GM10266 (cell line): ENCODE data around the gene CUTC.

ENCODE experiments used
- DNase-seq: peaks from one replicate; pipeline ENCODE4 v3.0.0; 2012; ENCODE audit errors: extremely low spot score
- TF ChIP-seq, protein P1 (sequence below): IDR thresholded peaks from 2 replicates; pipeline ENCODE4 v1.5.1; 2012; ENCODE audit warnings: mild to moderate bottlenecking, low read depth; ENCODE audit not compliant: control insufficient read depth, insufficient read depth; ENCODE audit errors: missing control alignments

CUTC gene

DNA sequence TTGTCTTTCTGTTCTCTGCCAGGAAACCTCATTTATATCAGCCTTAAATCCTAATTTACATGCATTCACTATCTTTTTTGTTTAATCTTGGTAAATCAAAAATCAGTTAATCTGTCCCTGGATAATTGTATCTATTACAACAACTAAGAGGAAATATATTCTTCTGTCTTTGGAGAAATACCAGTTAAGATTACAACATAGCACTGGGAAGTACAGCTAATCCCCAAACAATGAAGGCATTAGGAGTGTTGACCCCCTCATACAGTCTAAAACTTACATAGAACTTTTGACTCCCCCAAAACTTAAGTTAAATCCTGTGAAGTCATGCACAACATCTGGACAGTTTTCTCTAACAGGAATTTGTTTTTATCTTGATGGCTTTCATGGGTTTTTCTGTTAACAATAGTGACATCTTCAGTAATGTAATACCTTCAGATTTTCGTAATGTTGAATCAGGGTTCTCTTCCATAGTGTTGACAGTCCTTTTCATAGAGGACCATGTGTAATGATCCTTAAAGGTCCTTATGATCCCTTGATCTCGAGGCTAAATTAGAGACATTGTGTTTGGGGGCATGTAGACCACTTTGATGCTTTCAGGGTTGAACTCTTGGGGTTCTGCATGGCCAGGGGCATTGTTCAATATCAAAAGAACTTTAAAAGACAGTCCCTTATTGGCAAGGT, 26.3 kb downstream of the CUTC start:
- TF ChIP-seq, protein P1, sequence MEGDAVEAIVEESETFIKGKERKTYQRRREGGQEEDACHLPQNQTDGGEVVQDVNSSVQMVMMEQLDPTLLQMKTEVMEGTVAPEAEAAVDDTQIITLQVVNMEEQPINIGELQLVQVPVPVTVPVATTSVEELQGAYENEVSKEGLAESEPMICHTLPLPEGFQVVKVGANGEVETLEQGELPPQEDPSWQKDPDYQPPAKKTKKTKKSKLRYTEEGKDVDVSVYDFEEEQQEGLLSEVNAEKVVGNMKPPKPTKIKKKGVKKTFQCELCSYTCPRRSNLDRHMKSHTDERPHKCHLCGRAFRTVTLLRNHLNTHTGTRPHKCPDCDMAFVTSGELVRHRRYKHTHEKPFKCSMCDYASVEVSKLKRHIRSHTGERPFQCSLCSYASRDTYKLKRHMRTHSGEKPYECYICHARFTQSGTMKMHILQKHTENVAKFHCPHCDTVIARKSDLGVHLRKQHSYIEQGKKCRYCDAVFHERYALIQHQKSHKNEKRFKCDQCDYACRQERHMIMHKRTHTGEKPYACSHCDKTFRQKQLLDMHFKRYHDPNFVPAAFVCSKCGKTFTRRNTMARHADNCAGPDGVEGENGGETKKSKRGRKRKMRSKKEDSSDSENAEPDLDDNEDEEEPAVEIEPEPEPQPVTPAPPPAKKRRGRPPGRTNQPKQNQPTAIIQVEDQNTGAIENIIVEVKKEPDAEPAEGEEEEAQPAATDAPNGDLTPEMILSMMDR = no peak
- no peak for DNase-seq

DNA sequence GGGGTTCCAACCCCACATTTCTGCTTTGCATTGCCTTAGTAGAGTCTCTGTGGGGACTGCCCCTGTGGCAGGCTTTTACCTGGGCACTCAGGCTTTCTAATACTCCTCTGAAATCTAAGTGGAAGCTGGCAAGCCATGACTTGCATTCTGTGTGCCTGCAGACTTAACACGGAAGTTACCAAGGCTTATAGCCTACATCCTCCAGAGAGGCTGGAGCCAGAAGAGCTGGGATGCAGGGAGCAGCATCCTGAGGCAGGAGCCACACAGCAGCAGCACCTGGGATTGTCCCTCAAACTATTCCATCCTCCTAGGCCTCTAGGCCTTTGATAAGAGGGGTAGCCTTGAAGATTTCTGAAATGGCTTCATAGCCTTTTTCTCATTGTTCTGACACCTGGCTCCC, 28.3 kb downstream of the CUTC start:
- DNase-seq = no peak
- TF ChIP-seq, protein P1 = no peak

DNA sequence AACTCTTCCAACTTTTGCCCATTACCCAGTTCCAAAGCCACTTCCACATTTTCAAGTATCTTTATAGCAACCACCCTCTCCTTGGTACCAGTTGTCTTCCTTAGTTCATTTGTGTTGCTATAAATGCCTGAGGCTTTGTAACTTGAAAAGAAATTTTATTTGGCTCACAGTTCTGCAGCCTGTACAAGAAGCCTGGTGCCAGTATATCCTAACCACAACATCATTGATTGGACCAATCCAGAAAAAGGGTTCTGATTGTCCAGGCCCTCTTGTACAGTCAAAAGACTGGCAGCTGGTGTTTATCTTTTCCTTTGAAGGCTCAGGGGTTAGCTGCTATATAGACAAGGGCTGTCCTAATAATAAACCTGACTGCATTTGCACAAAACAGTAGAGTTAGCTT, 29.3 kb downstream of the CUTC start:
- no peak for DNase-seq
- TF ChIP-seq, protein P1 = no peak

DNA sequence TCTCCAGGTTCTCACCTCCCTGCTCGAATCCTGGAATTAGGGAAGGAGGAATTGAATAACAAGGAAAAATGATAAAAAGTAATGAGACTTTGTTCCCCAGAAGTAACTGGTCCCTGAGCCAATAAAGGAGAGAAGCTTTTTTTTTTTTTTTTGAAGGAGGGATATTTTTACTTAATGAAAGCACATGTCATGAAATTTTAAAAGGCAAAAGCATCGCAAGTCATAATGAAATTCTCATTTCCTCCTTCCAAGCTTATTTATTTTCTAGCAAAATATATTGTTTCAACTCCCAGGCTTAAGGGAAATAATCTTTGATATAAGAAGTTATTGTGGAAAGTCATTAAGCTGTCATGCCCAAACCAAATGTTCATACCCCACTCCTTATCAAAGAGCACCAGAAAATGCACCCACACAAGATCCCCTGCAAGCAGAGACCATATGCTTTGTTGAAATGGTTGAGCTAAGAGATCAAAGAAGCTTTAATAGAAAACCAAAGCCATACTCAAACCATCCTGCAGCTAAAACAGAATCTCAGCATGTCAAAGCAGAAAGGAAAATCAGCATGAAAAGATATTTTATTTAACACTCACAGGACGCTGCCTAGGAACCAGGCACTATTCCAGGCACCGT, 33.8 kb downstream of the CUTC start:
- TF ChIP-seq, protein P1 = no peak
- DNase-seq = peak; percentile 22

DNA sequence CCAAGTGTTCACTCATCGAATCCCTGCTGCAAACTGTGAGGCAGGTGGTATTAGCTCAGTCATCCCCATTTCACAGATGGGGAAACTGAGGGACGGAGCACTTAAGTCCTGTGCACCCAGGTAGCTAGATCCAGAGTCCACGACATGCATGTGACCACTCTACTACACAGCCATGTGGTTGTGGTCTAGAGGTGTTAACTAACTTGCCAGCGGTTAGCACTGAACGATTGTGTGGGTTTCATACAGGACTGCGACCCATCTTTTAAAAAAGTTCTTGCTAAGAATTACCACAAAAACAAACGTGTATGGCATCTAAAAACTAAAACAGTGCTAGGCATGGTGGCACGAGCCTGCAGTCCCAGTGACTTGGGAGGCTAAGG, 34.3 kb downstream of the CUTC start:
- peak; percentile 12 for DNase-seq
- TF ChIP-seq, protein P1 = no peak

DNA sequence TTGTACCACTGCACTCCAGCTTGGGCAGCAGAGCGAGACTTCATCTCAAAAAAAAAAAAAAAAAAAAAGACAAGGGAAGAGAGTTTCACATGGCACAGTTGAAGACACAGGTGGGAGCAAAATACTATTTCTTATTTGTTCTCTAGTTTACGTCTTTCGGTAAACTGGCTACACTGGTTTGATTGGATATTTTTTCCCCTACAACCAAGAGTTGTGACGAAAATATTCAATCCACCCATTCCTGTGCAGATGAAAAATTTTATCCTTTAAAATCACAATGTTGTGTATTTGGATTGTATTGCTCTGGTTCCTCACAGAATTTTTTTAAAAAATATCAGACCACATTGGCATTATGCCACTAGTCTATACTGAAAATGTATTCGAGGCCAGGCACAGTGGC, 35.9 kb downstream of the CUTC start:
- TF ChIP-seq, protein P1 = no peak
- no peak for DNase-seq

DNA sequence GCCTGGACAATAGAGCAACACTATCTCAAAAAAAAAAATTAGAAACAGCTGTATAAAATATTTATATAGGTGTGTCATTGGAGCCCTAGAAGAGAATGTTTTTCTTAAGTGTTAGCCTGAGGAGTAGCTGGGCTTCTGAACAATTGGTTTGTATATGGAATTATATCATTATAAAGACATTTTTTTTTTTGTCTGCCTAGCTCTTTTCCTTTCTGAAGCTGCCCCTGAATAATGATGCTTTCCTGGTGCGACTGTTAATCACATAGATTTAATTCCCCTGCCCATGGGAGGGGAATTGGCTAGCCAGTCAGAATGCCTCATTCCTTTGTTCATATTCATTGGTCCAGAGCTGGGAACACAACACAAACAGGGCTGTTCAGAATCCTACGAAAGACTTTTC, 36.5 kb downstream of the CUTC start:
- DNase-seq = no peak
- TF ChIP-seq, protein P1 = no peak
